SK-N-SH treated with all-trans-retinoic acid at 6 μM for 48 hours (cell line): ENCODE results near the gene KIF20B.

Experiments used
- ARNTL ChIP-seq: fragments of 450-650 bp; formaldehyde crosslinking; IDR thresholded peaks from 2 replicates; pipeline ENCODE4 v1.5.0; 2020; ENCODE audit warnings: low read depth, mild to moderate bottlenecking, moderate library complexity, borderline replicate concordance
- CREB5 ChIP-seq: fragments of 250-450 bp; sonication (Bioruptor Pico); IDR thresholded peaks from 2 replicates; pipeline ENCODE4 v1.5.1; 2020; ENCODE audit warnings: low read depth, mild to moderate bottlenecking, moderate library complexity
- TCF4 ChIP-seq: fragments of 250-450 bp; sonication (Bioruptor Pico); IDR thresholded peaks from 2 replicates; pipeline ENCODE4 v1.8.0; 2021; ENCODE audit warnings: mild to moderate bottlenecking, moderate library complexity, borderline replicate concordance
- ZFP30 ChIP-seq: fragments of 450-650 bp; formaldehyde crosslinking; IDR thresholded peaks from 2 replicates; pipeline ENCODE4 v1.5.0; 2022; ENCODE audit warnings: mild to moderate bottlenecking, moderate library complexity

DNA sequence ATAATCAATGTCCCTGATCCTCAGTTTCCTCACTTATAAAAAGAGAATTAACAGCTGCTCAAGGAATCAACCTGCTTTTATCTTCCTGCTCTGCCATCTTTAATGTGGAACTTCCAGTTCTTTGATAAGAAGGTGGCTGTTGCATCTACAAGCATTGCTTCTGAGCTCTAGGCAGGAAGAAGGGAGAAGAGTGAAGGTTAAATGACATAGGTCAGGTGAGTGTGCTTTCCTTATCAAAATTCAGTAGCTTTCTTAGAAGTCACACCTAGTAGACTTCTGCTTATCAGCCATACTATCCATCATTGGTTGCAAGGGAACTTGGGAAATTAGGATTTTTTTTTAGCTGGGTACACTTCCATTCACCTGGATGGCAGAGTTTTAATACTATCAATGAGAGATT is 24.0 kb upstream of the KIF20B start:
- TF ChIP-seq ARNTL (CRISPR knock-in tag) (no peak), ZFP30 (no peak), CREB5 (CRISPR knock-in tag) (no peak), TCF4 (no peak)
